Measurements from ENCODE around the gene DUOX1. TPM values are rescaled to one million over a fixed set of nuclear protein-coding genes. Genes with fewer than 3 reads are reported as not detected.
A peak's percentile ranks its signal among the peaks of the same experiment; 100 is the strongest.

Gene DUOX1
- total and polyA plus RNA-seq, 2 experiments from 2014 or later, result 0.32 to 1.8 TPM

GRCh38 chr15:45087513-45087912, 42.3 kb upstream of the DUOX1 start:
- no peak overlapping the region for H2AFZ ChIP-seq
- in situ Hi-C loops (cut with MboI), result no loop called here
- no peaks in the 10 kb centered on the region for H3K9me3 ChIP-seq (ENCODE audit: low read depth)
- no peaks in the 10 kb centered on the region for H3K36me3 ChIP-seq (ENCODE audit: low read depth)
- H3K27ac ChIP-seq, result no peak overlapping the region
- TF ChIP-seq EZH2phosphoT487 (IDR thresholded peaks at IDR 0.05; ENCODE audit: insufficient read depth, low read depth), result no peak
- no peak for TF ChIP-seq EZH2 (IDR thresholded peaks at IDR 0.05; ENCODE audit: insufficient read depth, poor library complexity, severe bottlenecking)
- H3K4me3 ChIP-seq, result no peak overlapping the region
- no peak overlapping the region for H3K4me2 ChIP-seq (ENCODE audit: unreplicated experiment)
- H3K79me2 ChIP-seq (ENCODE audit: insufficient read depth), result no peaks in the 10 kb centered on the region
- no peak for DNase-seq
- WGBS, 2 experiments (ENCODE audit: low coverage in 1 of 2, low lambda C conversion rate in 2 of 2, missing lambda C conversion rate in 2 of 2), result 27 to 33% methylated on average over 1 of the region's 1 CpG
- H3F3A ChIP-seq (ENCODE audit: insufficient read depth), result no peaks in the 10 kb centered on the region
- H4K20me1 ChIP-seq (ENCODE audit: insufficient read depth), result no peaks in the 10 kb centered on the region
- H3K9ac ChIP-seq, result no peak overlapping the region
- no peaks in the 10 kb centered on the region for H3K4me1 ChIP-seq (ENCODE audit: insufficient read depth)
- peaks cover 44% of the 10 kb centered on the region for H3K27me3 ChIP-seq (replicated peaks; ENCODE audit: insufficient read depth)
- no peaks in the 10 kb centered on the region for H3K9me2 ChIP-seq (ENCODE audit: insufficient read depth)

GRCh38 chr15:45088801-45089711, 40.7 kb upstream of the DUOX1 start:
- no peaks in the 10 kb centered on the region for H3K4me1 ChIP-seq (ENCODE audit: insufficient read depth)
- TF ChIP-seq EZH2phosphoT487 (IDR thresholded peaks at IDR 0.05; ENCODE audit: insufficient read depth, low read depth), result no peak
- TF ChIP-seq EZH2 (IDR thresholded peaks at IDR 0.05; ENCODE audit: insufficient read depth, poor library complexity, severe bottlenecking), result no peak
- H3K79me2 ChIP-seq (ENCODE audit: insufficient read depth), result no peaks in the 10 kb centered on the region
- H3K9ac ChIP-seq, result no peak overlapping the region
- no peaks in the 10 kb centered on the region for H3K9me2 ChIP-seq (ENCODE audit: insufficient read depth)
- H3K4me3 ChIP-seq, result no peak overlapping the region
- H3K27ac ChIP-seq, result no peak overlapping the region
- DNase-seq, result peak; percentile 21
- H3K27me3 ChIP-seq (replicated peaks; ENCODE audit: insufficient read depth), result peaks cover 33% of the 10 kb centered on the region
- H3K4me2 ChIP-seq (ENCODE audit: unreplicated experiment), result no peak overlapping the region
- in situ Hi-C loops (cut with MboI), result no loop called here
- no peaks in the 10 kb centered on the region for H3K9me3 ChIP-seq (ENCODE audit: low read depth)
- no peaks in the 10 kb centered on the region for H3K36me3 ChIP-seq (ENCODE audit: low read depth)
- H2AFZ ChIP-seq, result no peak overlapping the region
- no peaks in the 10 kb centered on the region for H4K20me1 ChIP-seq (ENCODE audit: insufficient read depth)
- H3F3A ChIP-seq (ENCODE audit: insufficient read depth), result no peaks in the 10 kb centered on the region
- WGBS, 2 experiments (ENCODE audit: low coverage in 1 of 2, low lambda C conversion rate in 2 of 2, missing lambda C conversion rate in 2 of 2), result 69 to 71% methylated on average over 10 of the region's 10 CpGs

- WGBS, 2 experiments (ENCODE audit: low coverage in 1 of 2, low lambda C conversion rate in 2 of 2, missing lambda C conversion rate in 2 of 2), result 59% methylated on average over 3 of the region's 3 CpGs
- DNase-seq, result no peak
- Histone ChIP-seq H3K36me3 (ENCODE audit: low read depth) (no peaks in the 10 kb centered on the region), H3K79me2 (ENCODE audit: insufficient read depth) (no peaks in the 10 kb centered on the region), H3K4me3 (no peak overlapping the region), H3K9ac (no peak overlapping the region), H3K4me1 (ENCODE audit: insufficient read depth) (no peaks in the 10 kb centered on the region), H3F3A (ENCODE audit: insufficient read depth) (no peaks in the 10 kb centered on the region), H3K4me2 (ENCODE audit: unreplicated experiment) (no peak overlapping the region), H3K9me3 (ENCODE audit: low read depth) (no peaks in the 10 kb centered on the region), H3K27me3 (replicated peaks; ENCODE audit: insufficient read depth) (peaks cover 27% of the 10 kb centered on the region), H3K9me2 (ENCODE audit: insufficient read depth) (no peaks in the 10 kb centered on the region), H2AFZ (no peak overlapping the region), H3K27ac (no peak overlapping the region), H4K20me1 (ENCODE audit: insufficient read depth) (no peaks in the 10 kb centered on the region)
- in situ Hi-C loops (cut with MboI), result no loop called here
- TF ChIP-seq EZH2phosphoT487 (IDR thresholded peaks at IDR 0.05; ENCODE audit: insufficient read depth, low read depth) (no peak), EZH2 (IDR thresholded peaks at IDR 0.05; ENCODE audit: insufficient read depth, poor library complexity, severe bottlenecking) (no peak)
Measured at GRCh38 chr15:45089712-45090373, 40.0 kb upstream of the DUOX1 start.

DNA sequence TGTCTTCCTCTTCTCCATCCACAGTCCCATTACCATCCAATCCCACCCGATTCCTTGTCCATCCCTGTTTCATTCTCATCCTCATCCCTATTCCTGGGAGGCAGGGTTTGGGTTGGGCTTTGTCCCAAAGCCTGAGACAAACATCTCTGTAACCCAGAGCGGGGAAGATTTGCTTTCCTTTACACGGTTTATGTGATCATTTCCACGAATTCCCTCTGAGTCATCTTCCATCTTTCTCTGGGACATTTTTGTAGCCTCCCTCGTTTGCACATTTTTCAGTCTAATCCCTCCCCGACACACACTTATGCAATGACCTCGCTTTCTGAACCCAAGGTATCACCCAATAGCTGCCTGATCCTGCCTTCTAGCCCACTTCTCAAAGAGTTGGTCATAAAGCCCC, 38.6 kb upstream of the DUOX1 start:
- Histone ChIP-seq H3K9ac (no peak overlapping the region), H3K36me3 (ENCODE audit: low read depth) (no peaks in the 10 kb centered on the region), H3K79me2 (ENCODE audit: insufficient read depth) (no peaks in the 10 kb centered on the region), H3K4me2 (ENCODE audit: unreplicated experiment) (peak overlapping the region; percentile 37), H3K9me2 (ENCODE audit: insufficient read depth) (no peaks in the 10 kb centered on the region), H3K4me1 (ENCODE audit: insufficient read depth) (no peaks in the 10 kb centered on the region), H3K4me3 (no peak overlapping the region), H3K27me3 (replicated peaks; ENCODE audit: insufficient read depth) (peaks cover 21% of the 10 kb centered on the region), H3K9me3 (ENCODE audit: low read depth) (no peaks in the 10 kb centered on the region), H4K20me1 (ENCODE audit: insufficient read depth) (no peaks in the 10 kb centered on the region), H3F3A (ENCODE audit: insufficient read depth) (no peaks in the 10 kb centered on the region), H3K27ac (peak overlapping the region; percentile 45; the same call in 1 of the 2 replicates), H2AFZ (no peak overlapping the region)
- TF ChIP-seq EZH2phosphoT487 (IDR thresholded peaks at IDR 0.05; ENCODE audit: insufficient read depth, low read depth), result no peak
- TF ChIP-seq EZH2 (IDR thresholded peaks at IDR 0.05; ENCODE audit: insufficient read depth, poor library complexity, severe bottlenecking), result no peak
- in situ Hi-C loops (cut with MboI), result no loop called here
- peak; percentile 72 for DNase-seq
- WGBS, 2 experiments (ENCODE audit: low coverage in 1 of 2, low lambda C conversion rate in 2 of 2, missing lambda C conversion rate in 2 of 2), result 14% methylated on average over 7 of the region's 7 CpGs

Data from GM23248 (cell line).